Anterior cingulate cortex (tissue), 58 donors: ENCODE results near the gene SUSD3.
A peak's percentile ranks its signal among the peaks of the same experiment; 100 is the strongest.

Experiments used
- DNase-seq, 58 donors: peaks; one replicate each; lab custom pipeline; 2025; lab: John Stamatoyannopoulos, UW

The SUSD3 gene

GRCh38 chr9:93050231-93050630 is 8.3 kb upstream of the SUSD3 start:
- no peak for DNase-seq

GRCh38 chr9:93051680-93052089 is 6.8 kb upstream of the SUSD3 start:
- no peak for DNase-seq

GRCh38 chr9:93052791-93053540 is 5.5 kb upstream of the SUSD3 start:
- no peak for DNase-seq

- DNase-seq: no peak
These were observed 4.6 kb upstream of the SUSD3 start for GRCh38 chr9:93053781-93054331.

GRCh38 chr9:93054758-93055704 is 3.5 kb upstream of the SUSD3 start:
- no peak for DNase-seq

GRCh38 chr9:93057042-93057702 is 1.3 kb upstream of the SUSD3 start:
- no peak for DNase-seq

- no peak for DNase-seq
These were observed 672 bp upstream of the SUSD3 start for GRCh38 chr9:93057703-93058354.

- peak in 3 of 58 donors; percentile 11 to 21 (median 18) for DNase-seq
These were observed 662 bp downstream of the SUSD3 start for GRCh38 chr9:93059011-93059714.

- no peak for DNase-seq
These were observed 1.4 kb downstream of the SUSD3 start for GRCh38 chr9:93059715-93060578.

- no peak for DNase-seq
These were observed 2.3 kb downstream of the SUSD3 start for GRCh38 chr9:93060746-93061259.

GRCh38 chr9:93061260-93061751 is 2.8 kb downstream of the SUSD3 start:
- DNase-seq: no peak

GRCh38 chr9:93061791-93062763 is 3.6 kb downstream of the SUSD3 start:
- DNase-seq: no peak

GRCh38 chr9:93064392-93065134 is 6.1 kb downstream of the SUSD3 start:
- no peak for DNase-seq

- DNase-seq: peak in 20 of 58 donors; percentile 11 to 54 (median 22)
These were observed 6.7 kb downstream of the SUSD3 start for GRCh38 chr9:93065135-93065720.

- DNase-seq: no peak
These were observed 8.6 kb downstream of the SUSD3 start for GRCh38 chr9:93066978-93067603.
